Nephron progenitor cell (in vitro differentiated cells): ENCODE data around the gene SYTL2.

Experiments used
- DNase-seq: peaks from one replicate; pipeline ENCODE4 v3.0.0; 2021
- H3K27ac Mint-ChIP-seq: 2 replicates; pipeline ENCODE4 v1.8.0; 2021; ENCODE audit warnings: mild to moderate bottlenecking, moderate library complexity, mixed read lengths
- H3K27me3 Mint-ChIP-seq: 2 replicates; pipeline ENCODE4 v1.8.0; 2021; ENCODE audit warnings: mild to moderate bottlenecking, low read depth, mixed read lengths; ENCODE audit not compliant: poor library complexity
- H3K36me3 Mint-ChIP-seq: 2 replicates; pipeline ENCODE4 v1.8.0; 2021; ENCODE audit warnings: low read depth, mixed read lengths
- H3K4me1 Mint-ChIP-seq: 2 replicates; pipeline ENCODE4 v1.8.0; 2021; ENCODE audit warnings: mixed read lengths
- H3K4me3 Mint-ChIP-seq: 2 replicates; pipeline ENCODE4 v1.8.0; 2021; ENCODE audit warnings: mild to moderate bottlenecking, moderate library complexity, mixed read lengths
- H3K9me3 Mint-ChIP-seq: 2 replicates; pipeline ENCODE4 v1.8.0; 2021; ENCODE audit warnings: mild to moderate bottlenecking, moderate library complexity, mixed read lengths
- TF ChIP-seq, protein P1 (sequence below): fragments of 200-600 bp; sonication (generic); IDR thresholded peaks from 2 replicates; pipeline ENCODE4 v1.5.0; 2021; ENCODE audit warnings: antibody characterized with exemption

The SYTL2 gene

DNA sequence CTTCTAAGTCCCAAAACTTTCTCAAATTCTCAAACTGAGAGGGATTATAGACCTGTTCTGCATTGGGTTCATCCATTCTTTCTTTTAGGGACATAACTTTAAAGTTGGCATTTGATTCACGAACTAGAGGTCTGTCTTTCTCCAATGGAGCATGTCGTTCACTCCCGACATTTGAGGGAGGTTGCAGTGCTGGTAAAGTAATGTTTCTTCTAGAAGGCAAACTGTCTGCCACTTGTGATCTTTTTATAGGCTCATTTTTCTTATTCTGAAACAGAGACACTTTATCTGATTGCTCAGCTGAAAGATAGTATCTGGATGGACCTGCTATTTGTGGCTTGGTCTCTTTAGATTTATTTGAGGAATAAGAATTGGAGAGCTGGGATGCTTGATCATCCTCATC is 84.6 kb downstream of the SYTL2 start:
- Mint-ChIP-seq H3K27ac (no peak overlapping the region), H3K36me3 (peaks cover 8% of the 10 kb centered on the region), H3K27me3 (peaks cover 14% of the 10 kb centered on the region), H3K9me3 (peaks cover 36% of the 10 kb centered on the region), H3K4me3 (no peak overlapping the region), H3K4me1 (peaks cover 23% of the 10 kb centered on the region)
- TF ChIP-seq, protein P1, sequence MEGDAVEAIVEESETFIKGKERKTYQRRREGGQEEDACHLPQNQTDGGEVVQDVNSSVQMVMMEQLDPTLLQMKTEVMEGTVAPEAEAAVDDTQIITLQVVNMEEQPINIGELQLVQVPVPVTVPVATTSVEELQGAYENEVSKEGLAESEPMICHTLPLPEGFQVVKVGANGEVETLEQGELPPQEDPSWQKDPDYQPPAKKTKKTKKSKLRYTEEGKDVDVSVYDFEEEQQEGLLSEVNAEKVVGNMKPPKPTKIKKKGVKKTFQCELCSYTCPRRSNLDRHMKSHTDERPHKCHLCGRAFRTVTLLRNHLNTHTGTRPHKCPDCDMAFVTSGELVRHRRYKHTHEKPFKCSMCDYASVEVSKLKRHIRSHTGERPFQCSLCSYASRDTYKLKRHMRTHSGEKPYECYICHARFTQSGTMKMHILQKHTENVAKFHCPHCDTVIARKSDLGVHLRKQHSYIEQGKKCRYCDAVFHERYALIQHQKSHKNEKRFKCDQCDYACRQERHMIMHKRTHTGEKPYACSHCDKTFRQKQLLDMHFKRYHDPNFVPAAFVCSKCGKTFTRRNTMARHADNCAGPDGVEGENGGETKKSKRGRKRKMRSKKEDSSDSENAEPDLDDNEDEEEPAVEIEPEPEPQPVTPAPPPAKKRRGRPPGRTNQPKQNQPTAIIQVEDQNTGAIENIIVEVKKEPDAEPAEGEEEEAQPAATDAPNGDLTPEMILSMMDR, result no peak
- DNase-seq, result no peak

DNA sequence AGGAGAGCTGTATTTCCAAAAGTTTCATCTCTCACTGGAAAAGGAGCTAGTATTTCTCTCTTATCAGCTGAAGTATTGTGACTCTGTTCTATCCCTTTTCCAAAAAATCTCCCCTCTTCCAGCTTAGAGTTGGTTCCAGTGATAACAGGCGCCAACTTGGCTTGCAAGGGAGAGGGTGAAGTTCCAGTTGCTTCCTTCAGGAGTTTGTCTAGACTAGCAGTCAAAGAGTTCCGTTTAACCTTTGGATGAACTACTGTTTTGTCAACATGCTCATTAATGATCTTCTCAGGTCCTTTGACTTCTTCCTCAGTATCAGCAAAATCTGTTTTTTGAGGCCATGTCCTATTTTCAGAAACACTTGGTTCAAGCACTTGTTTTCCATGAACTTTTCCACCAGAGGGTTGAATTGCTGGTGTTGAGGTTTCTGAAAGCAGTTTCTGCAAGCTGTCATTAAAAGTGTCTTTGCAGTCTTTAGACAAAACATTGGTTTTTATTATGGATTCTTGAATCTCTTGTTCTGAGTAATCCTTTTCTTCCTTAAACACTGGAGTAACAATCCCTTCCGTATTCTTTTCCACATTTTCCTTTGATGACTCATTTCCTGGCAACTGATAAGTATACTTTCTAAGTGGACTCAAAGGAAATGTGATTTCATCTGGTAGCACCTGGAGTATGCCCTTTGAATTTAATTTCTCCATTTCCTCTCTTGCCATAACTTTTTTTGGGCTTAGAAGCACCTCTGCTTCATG is 85.3 kb downstream of the SYTL2 start:
- DNase-seq, result no peak
- H3K27ac Mint-ChIP-seq, result no peak overlapping the region
- TF ChIP-seq, protein P1, result no peak

DNA sequence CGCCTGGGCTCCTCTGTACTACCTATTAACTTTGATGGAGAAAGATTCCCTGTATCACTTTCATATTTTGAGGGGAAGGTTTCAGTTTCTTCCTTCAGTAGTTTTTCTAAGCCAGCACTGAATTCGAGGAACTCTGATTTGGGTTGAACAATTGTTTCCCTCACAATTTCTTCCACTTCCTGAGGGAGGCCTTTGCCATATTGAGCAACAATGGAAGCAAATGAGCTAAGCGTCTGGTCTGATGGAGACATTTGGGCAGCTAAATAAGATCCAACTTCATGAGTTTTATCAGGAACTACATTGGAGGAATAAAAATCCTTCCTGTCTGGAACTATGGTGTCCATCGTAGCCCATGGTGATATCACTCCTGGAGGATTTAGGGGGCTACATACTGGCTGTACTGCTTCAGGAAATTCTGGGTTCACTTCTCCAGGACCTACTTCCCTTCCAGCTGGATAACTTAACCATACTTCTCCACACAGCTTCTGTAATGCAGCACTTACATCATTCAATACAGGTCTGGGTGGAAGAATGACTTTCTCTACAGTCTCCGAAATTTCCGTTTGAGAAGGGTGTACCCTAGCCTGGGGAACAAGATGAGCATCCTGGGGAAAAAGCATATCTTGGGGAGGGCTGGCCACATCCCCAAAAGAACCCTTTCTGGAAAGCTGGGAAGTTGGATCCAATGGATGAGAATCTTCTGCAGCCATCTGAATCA is 86.0 kb downstream of the SYTL2 start:
- TF ChIP-seq, protein P1, result no peak
- H3K36me3 Mint-ChIP-seq, result peaks cover 8% of the 10 kb centered on the region
- peaks cover 14% of the 10 kb centered on the region for H3K27me3 Mint-ChIP-seq
- DNase-seq, result no peak
- H3K9me3 Mint-ChIP-seq, result peaks cover 24% of the 10 kb centered on the region
- no peak overlapping the region for H3K27ac Mint-ChIP-seq
- peaks cover 28% of the 10 kb centered on the region for H3K4me1 Mint-ChIP-seq
- no peak overlapping the region for H3K4me3 Mint-ChIP-seq

More for the DNA sequence above, 85.3 kb downstream of the SYTL2 start:
- Mint-ChIP-seq H3K9me3 (peaks cover 29% of the 10 kb centered on the region), H3K36me3 (peaks cover 8% of the 10 kb centered on the region), H3K4me1 (peaks cover 23% of the 10 kb centered on the region), H3K4me3 (no peak overlapping the region), H3K27me3 (peaks cover 14% of the 10 kb centered on the region)

DNA sequence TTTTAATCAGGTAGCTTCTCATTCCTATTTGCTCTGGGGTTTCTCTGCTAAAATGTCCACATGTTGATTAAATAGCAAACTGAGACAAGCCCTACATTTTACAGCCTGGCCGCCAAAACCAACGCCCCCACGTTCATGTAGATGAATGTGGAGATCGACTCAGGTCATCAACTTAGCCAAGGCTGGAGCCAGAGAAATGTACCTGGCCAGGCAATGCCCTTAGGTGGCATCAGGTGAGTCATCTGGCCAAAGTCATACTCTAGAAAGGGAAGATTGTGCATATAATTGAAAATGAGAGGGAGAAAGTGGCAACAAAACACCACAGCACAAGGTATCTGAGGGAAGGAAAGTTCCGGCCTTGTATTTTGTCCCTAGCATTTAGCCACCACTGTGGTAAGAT is 87.9 kb downstream of the SYTL2 start:
- TF ChIP-seq, protein P1, result no peak
- DNase-seq, result no peak
- H3K9me3 Mint-ChIP-seq, result peaks cover 10% of the 10 kb centered on the region
- H3K4me3 Mint-ChIP-seq, result no peak overlapping the region
- peaks cover 18% of the 10 kb centered on the region for H3K27me3 Mint-ChIP-seq
- no peak overlapping the region for H3K27ac Mint-ChIP-seq
- H3K36me3 Mint-ChIP-seq, result peaks cover 8% of the 10 kb centered on the region
- H3K4me1 Mint-ChIP-seq, result peaks cover 46% of the 10 kb centered on the region

DNA sequence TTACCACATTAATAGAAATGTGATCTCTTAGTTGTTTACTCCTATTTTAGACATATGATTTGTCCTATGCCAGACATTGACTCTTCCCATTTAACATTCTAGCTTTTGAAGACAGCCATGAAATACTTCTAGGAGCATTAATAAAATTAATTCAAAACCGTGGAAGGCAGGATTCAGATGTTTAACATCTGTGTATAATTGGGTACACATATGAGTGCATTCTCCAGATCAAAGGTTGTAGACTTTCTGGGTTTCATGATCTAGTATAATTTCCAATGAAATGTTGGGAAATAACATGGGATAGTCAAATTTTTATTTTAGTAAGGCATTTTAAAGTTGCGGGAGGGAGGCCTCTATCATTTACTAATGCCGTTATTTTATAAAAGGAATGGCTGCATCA is 89.8 kb downstream of the SYTL2 start:
- TF ChIP-seq, protein P1, result no peak
- Mint-ChIP-seq H3K9me3 (peaks cover 9% of the 10 kb centered on the region), H3K4me1 (peaks cover 46% of the 10 kb centered on the region), H3K36me3 (peaks cover 6% of the 10 kb centered on the region), H3K27me3 (peaks cover 16% of the 10 kb centered on the region), H3K27ac (no peak overlapping the region), H3K4me3 (no peak overlapping the region)
- no peak for DNase-seq
